Measurements from ENCODE around the gene RPL29.
A peak's percentile ranks its signal among the peaks of the same experiment; 100 is the strongest.
"Not testable (repeated sequence)": the region's sequence is repeated elsewhere in the genome, so short reads cannot be mapped to it uniquely, and the experiment has no call there.

Gene RPL29

GRCh38 chr3:51995346-51996163 lies at the start of gene RPL29:
TSS of gene RPL29 (minus strand) at chr3:51995895. CDS start at chr3:51995461, 434 bp downstream.
- peak; percentile 83 to 89 (median 84) for DNase-seq (ENCODE audit: low read depth in 3 of 3)

GRCh38 chr3:52044869-52045619 lies 49.3 kb upstream of the RPL29 start:
- no peak for DNase-seq (ENCODE audit: low read depth in 3 of 3)

- DNase-seq (ENCODE audit: low read depth in 3 of 3) = no peak
Observed at GRCh38 chr3:52043750-52044149, 48.1 kb upstream of the RPL29 start.

GRCh38 chr3:52043039-52043438 lies 47.3 kb upstream of the RPL29 start:
- not testable (repeated sequence) for DNase-seq (ENCODE audit: low read depth in 3 of 3)

- no peak for DNase-seq (ENCODE audit: low read depth in 3 of 3)
Observed at GRCh38 chr3:52041118-52041731, 45.5 kb upstream of the RPL29 start.

- no peak for DNase-seq (ENCODE audit: low read depth in 3 of 3)
Observed at GRCh38 chr3:52040600-52040999, 44.9 kb upstream of the RPL29 start.

- no peak for DNase-seq (ENCODE audit: low read depth in 3 of 3)
Observed at GRCh38 chr3:52039846-52040245, 44.2 kb upstream of the RPL29 start.

- DNase-seq (ENCODE audit: low read depth in 3 of 3) = no peak
Observed at GRCh38 chr3:52039426-52039825, 43.7 kb upstream of the RPL29 start.

GRCh38 chr3:52038227-52038626 lies 42.5 kb upstream of the RPL29 start:
- DNase-seq (ENCODE audit: low read depth in 3 of 3) = no peak

- DNase-seq (ENCODE audit: low read depth in 3 of 3) = no peak
Observed at GRCh38 chr3:52037291-52037690, 41.6 kb upstream of the RPL29 start.

GRCh38 chr3:52036829-52037228 lies 41.1 kb upstream of the RPL29 start:
- no peak for DNase-seq (ENCODE audit: low read depth in 3 of 3)

GRCh38 chr3:52036222-52036694 lies 40.6 kb upstream of the RPL29 start:
- no peak for DNase-seq (ENCODE audit: low read depth in 3 of 3)

- no peak for DNase-seq (ENCODE audit: low read depth in 3 of 3)
Observed at GRCh38 chr3:52034651-52035050, 39.0 kb upstream of the RPL29 start.

GRCh38 chr3:52034212-52034611 lies 38.5 kb upstream of the RPL29 start:
- DNase-seq (ENCODE audit: low read depth in 3 of 3) = no peak

- not testable (repeated sequence) for DNase-seq (ENCODE audit: low read depth in 3 of 3)
Observed at GRCh38 chr3:52033748-52034147, 38.1 kb upstream of the RPL29 start.

- DNase-seq (ENCODE audit: low read depth in 3 of 3) = no peak
Observed at GRCh38 chr3:52032702-52033408, 37.2 kb upstream of the RPL29 start.

GRCh38 chr3:52031896-52032295 lies 36.2 kb upstream of the RPL29 start:
- DNase-seq (ENCODE audit: low read depth in 3 of 3) = no peak

GRCh38 chr3:52030714-52031310 lies 35.1 kb upstream of the RPL29 start:
- no peak for DNase-seq (ENCODE audit: low read depth in 3 of 3)

- no peak for DNase-seq (ENCODE audit: low read depth in 3 of 3)
Observed at GRCh38 chr3:52029535-52029934, 33.8 kb upstream of the RPL29 start.

- no peak for DNase-seq (ENCODE audit: low read depth in 3 of 3)
Observed at GRCh38 chr3:52029053-52029452, 33.4 kb upstream of the RPL29 start.

GRCh38 chr3:52028572-52028971 lies 32.9 kb upstream of the RPL29 start:
- no peak for DNase-seq (ENCODE audit: low read depth in 3 of 3)
